Liver (tissue), 3 donors: ENCODE measurements around the gene MAGI1.

Experiments
- FOXA2 ChIP-seq: IDR thresholded peaks from 2 replicates; pipeline ENCODE4 v1.6.1; 2016; ENCODE audit warnings: antibody characterized with exemption
- GABPA ChIP-seq, 2 donors: IDR thresholded peaks in 1 of 2; conservative IDR thresholded peaks in 1 of 2; 2 replicates each; pipeline ENCODE4 v1.6.1; 2016; ENCODE audit warnings: antibody characterized with exemption in 2 of 2, mild to moderate bottlenecking in 1 of 2, moderate library complexity in 1 of 2
- HNF4G ChIP-seq: IDR thresholded peaks from 2 replicates; pipeline ENCODE4 v1.6.1; 2016; ENCODE audit warnings: antibody characterized with exemption
- RXRA ChIP-seq, 2 donors: IDR thresholded peaks; 2 replicates each; pipeline ENCODE4 v1.6.1; 2017 to 2018; ENCODE audit warnings: antibody characterized with exemption in 2 of 2, mild to moderate bottlenecking in 1 of 2
- SP1 ChIP-seq: IDR thresholded peaks from 2 replicates; pipeline ENCODE4 v1.6.1; 2018; ENCODE audit warnings: antibody characterized with exemption, mild to moderate bottlenecking
- TAF1 ChIP-seq: conservative IDR thresholded peaks from 2 replicates; pipeline ENCODE4 v1.6.1; 2016; ENCODE audit warnings: antibody characterized with exemption, mild to moderate bottlenecking
- YY1 ChIP-seq: IDR thresholded peaks from 2 replicates; pipeline ENCODE4 v1.6.1; 2016; ENCODE audit warnings: antibody characterized with exemption, mild to moderate bottlenecking
- ZBTB33 ChIP-seq: IDR thresholded peaks from 2 replicates; pipeline ENCODE4 v1.6.1; 2016; ENCODE audit warnings: antibody characterized with exemption
- TF ChIP-seq, protein P1 (sequence below): IDR thresholded peaks from 2 replicates; pipeline ENCODE4 v1.6.1; 2016; ENCODE audit warnings: antibody characterized with exemption
- TF ChIP-seq, protein P2 (sequence below): fragments of 150-350 bp; IDR thresholded peaks from 2 replicates; pipeline ENCODE4 v1.5.1; 2017; ENCODE audit warnings: improper control_type of control experiment, low read depth, low read length; ENCODE audit not compliant: missing input control
- TF ChIP-seq, protein P3 (sequence below): IDR thresholded peaks from 2 replicates; pipeline ENCODE4 v1.6.1; 2016; ENCODE audit warnings: antibody characterized with exemption, mild to moderate bottlenecking
- TF ChIP-seq, protein P4 (sequence below): IDR thresholded peaks from 2 replicates; pipeline ENCODE4 v1.6.1; 2016; ENCODE audit warnings: antibody characterized with exemption
- donor health status: healthy.
- donor health status: healthy.

GRCh38 chr3:65443739-65444446 lies 594.8 kb downstream of the MAGI1 start:
- TF ChIP-seq, protein P1, sequence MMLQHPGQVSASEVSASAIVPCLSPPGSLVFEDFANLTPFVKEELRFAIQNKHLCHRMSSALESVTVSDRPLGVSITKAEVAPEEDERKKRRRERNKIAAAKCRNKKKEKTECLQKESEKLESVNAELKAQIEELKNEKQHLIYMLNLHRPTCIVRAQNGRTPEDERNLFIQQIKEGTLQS = no peak
- TF ChIP-seq, protein P2, sequence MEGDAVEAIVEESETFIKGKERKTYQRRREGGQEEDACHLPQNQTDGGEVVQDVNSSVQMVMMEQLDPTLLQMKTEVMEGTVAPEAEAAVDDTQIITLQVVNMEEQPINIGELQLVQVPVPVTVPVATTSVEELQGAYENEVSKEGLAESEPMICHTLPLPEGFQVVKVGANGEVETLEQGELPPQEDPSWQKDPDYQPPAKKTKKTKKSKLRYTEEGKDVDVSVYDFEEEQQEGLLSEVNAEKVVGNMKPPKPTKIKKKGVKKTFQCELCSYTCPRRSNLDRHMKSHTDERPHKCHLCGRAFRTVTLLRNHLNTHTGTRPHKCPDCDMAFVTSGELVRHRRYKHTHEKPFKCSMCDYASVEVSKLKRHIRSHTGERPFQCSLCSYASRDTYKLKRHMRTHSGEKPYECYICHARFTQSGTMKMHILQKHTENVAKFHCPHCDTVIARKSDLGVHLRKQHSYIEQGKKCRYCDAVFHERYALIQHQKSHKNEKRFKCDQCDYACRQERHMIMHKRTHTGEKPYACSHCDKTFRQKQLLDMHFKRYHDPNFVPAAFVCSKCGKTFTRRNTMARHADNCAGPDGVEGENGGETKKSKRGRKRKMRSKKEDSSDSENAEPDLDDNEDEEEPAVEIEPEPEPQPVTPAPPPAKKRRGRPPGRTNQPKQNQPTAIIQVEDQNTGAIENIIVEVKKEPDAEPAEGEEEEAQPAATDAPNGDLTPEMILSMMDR = no peak
- TF ChIP-seq RXRA (IDR thresholded peaks at IDR 0.05) (no peak), GABPA (IDR thresholded peaks at IDR 0.05 in 1 of 2, conservative IDR thresholded peaks at IDR 0.05 in 1 of 2) (no peak), TAF1 (no peak), FOXA2 (no peak), ZBTB33 (no peak), HNF4G (no peak), YY1 (no peak), SP1 (no peak)
- TF ChIP-seq, protein P3, sequence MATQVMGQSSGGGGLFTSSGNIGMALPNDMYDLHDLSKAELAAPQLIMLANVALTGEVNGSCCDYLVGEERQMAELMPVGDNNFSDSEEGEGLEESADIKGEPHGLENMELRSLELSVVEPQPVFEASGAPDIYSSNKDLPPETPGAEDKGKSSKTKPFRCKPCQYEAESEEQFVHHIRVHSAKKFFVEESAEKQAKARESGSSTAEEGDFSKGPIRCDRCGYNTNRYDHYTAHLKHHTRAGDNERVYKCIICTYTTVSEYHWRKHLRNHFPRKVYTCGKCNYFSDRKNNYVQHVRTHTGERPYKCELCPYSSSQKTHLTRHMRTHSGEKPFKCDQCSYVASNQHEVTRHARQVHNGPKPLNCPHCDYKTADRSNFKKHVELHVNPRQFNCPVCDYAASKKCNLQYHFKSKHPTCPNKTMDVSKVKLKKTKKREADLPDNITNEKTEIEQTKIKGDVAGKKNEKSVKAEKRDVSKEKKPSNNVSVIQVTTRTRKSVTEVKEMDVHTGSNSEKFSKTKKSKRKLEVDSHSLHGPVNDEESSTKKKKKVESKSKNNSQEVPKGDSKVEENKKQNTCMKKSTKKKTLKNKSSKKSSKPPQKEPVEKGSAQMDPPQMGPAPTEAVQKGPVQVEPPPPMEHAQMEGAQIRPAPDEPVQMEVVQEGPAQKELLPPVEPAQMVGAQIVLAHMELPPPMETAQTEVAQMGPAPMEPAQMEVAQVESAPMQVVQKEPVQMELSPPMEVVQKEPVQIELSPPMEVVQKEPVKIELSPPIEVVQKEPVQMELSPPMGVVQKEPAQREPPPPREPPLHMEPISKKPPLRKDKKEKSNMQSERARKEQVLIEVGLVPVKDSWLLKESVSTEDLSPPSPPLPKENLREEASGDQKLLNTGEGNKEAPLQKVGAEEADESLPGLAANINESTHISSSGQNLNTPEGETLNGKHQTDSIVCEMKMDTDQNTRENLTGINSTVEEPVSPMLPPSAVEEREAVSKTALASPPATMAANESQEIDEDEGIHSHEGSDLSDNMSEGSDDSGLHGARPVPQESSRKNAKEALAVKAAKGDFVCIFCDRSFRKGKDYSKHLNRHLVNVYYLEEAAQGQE = no peak
- TF ChIP-seq, protein P4, sequence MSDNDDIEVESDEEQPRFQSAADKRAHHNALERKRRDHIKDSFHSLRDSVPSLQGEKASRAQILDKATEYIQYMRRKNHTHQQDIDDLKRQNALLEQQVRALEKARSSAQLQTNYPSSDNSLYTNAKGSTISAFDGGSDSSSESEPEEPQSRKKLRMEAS = no peak
